GM21723 (cell line): ENCODE measurements around the gene SEMA4C.

Experiments used
- ATAC-seq: cut with Tn5 transposase; IDR thresholded peaks from one replicate; pipeline ENCODE4 v1.9.1; 2021; ENCODE audit warnings: mild to moderate bottlenecking, moderate library complexity; ENCODE audit not compliant: unreplicated experiment

SEMA4C gene

GRCh38 chr2:96824079-96824870, 45.6 kb downstream of the SEMA4C start:
- ATAC-seq = no peak

DNA sequence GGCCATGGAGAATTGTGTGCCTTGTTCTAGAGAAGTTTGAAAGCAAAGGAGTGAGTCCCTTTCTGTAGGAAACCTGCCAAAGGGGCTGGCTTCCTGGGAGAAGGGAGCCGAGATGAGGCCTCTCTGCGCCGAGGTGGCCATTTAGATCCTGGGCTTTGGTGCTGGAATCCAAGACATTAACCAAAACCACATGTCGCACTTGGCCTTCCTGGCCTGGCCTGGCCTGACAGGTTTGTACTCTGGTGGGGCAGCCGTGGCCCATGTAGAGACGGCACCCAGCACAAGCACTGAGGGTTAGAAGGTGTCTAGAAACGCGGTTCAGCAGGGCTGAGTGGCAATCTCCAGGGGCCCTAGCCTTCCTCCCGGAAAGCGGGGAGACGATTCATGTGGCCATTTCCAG, 46.7 kb downstream of the SEMA4C start:
- ATAC-seq = no peak

GRCh38 chr2:96822786-96823185, 47.1 kb downstream of the SEMA4C start:
- ATAC-seq = no peak

- no peak for ATAC-seq
These were observed 48.7 kb downstream of the SEMA4C start for GRCh38 chr2:96821113-96821675.

GRCh38 chr2:96819876-96820511, 49.9 kb downstream of the SEMA4C start:
- ATAC-seq = no peak

DNA sequence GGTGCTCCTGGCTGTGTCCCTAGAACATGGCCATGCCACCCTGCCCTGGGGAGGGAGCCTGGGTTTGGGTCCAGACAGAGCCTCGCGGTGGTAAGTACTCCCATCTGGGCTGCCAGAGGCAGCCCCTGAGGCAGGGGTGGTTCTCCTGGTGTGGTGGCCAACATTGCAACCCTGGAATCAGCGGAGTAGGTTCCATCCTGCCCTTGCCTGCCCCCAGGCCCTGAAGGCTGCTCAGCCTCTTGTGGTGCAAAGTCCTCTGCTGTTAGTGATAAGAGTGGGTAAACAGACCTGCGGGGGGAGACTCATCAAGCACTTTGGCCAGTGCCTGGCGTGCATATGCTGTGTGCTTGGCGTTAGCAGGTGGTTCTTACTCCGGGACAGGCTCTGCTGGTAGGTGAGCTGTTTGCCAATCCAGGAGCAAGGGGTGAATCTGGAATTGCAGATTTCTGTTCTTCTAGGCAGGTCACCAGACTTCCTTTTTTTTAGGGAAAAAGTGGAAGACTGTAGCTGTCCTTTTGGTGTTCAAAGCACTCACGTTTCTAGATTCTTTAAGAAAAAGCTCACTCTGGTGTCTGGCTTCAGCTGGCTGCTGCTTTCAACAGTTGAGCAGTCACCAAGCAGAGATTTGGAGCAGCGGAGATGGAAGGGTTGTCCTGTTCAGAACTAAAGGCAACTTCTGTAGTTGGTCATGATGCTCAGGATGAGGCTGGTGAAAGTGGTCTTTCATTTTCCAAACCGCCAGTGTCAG, 50.6 kb downstream of the SEMA4C start:
- no peak for ATAC-seq

DNA sequence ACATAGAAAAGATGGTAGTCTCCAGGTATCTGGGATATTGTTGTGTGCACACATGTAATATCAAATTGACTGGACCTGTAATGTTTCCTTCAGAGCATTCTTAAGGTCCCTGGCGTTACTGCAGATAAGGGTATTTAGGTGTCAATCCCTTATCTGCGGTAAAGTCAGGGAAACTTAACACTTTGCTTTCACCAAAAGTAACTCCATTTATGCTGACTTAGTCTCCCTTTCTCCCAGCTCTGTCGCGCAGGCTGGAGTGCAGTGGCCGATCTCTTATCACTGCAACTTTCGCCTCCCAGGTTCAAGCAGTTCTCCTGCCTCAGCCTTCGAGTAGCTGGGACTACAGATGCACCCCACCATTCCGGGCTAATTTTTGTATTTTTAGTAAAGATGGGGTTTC, 52.0 kb downstream of the SEMA4C start:
- ATAC-seq = no peak

- ATAC-seq = no peak
These were observed 52.8 kb downstream of the SEMA4C start for GRCh38 chr2:96816836-96817702.

GRCh38 chr2:96816127-96816835, 53.6 kb downstream of the SEMA4C start, which contains the start of gene CNNM3:
CNNM3 (plus strand) TSS chr2:96816268; CDS start chr2:96816278, 10 bp downstream.
- ATAC-seq = peak; percentile 88

GRCh38 chr2:96815326-96816126, 54.4 kb downstream of the SEMA4C start:
- ATAC-seq = peak; percentile 10

GRCh38 chr2:96813656-96814055, 56.2 kb downstream of the SEMA4C start:
- no peak for ATAC-seq

- ATAC-seq = no peak
These were observed 58.0 kb downstream of the SEMA4C start for GRCh38 chr2:96811917-96812316.

- ATAC-seq = no peak
These were observed 59.1 kb downstream of the SEMA4C start for GRCh38 chr2:96810783-96811192.

GRCh38 chr2:96809951-96810782, 59.7 kb downstream of the SEMA4C start:
- ATAC-seq = no peak
